ENCODE data around the gene ZYX. TPM values are rescaled to one million over a fixed set of nuclear protein-coding genes. Genes with fewer than 3 reads are reported as not detected.

The ZYX gene
- total RNA-seq, 6 donors from 2014 or later = 44.6 to 345 (median 222) TPM

DNA sequence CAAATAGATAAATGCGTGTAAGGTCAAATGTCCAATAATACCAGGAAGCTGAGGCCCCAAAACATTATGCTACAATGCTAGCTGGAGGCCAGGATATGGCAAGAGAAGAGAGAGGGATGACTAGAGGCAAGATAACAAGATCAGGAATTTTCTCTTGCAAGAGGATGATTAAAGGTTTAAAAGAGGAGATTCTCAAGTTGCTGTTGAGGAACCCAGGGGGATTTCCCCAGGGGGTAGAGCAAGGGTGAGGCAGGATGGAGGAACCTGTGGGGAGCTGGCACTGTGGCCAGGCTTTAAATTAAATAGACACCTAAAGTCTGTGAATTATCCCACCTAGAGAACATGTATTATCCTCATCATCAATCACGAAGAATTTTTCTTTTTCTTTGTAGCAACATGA lies 58.7 kb downstream of the ZYX start:
- DNase-seq (no peak), ATAC-seq (ENCODE audit: low FRiP score in 2 of 2) (no peak)
- H3K27ac ChIP-seq = no peak overlapping the region
- TF ChIP-seq EP300 (IDR thresholded peaks at IDR 0.05) = no peak
- TF ChIP-seq, protein P1, sequence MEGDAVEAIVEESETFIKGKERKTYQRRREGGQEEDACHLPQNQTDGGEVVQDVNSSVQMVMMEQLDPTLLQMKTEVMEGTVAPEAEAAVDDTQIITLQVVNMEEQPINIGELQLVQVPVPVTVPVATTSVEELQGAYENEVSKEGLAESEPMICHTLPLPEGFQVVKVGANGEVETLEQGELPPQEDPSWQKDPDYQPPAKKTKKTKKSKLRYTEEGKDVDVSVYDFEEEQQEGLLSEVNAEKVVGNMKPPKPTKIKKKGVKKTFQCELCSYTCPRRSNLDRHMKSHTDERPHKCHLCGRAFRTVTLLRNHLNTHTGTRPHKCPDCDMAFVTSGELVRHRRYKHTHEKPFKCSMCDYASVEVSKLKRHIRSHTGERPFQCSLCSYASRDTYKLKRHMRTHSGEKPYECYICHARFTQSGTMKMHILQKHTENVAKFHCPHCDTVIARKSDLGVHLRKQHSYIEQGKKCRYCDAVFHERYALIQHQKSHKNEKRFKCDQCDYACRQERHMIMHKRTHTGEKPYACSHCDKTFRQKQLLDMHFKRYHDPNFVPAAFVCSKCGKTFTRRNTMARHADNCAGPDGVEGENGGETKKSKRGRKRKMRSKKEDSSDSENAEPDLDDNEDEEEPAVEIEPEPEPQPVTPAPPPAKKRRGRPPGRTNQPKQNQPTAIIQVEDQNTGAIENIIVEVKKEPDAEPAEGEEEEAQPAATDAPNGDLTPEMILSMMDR (IDR thresholded peaks at IDR 0.05) = no peak
- no peak for TF ChIP-seq POLR2AphosphoS5 (IDR thresholded peaks at IDR 0.05)
- TF ChIP-seq POLR2A (IDR thresholded peaks at IDR 0.05) = no peak
- no peaks in the 10 kb centered on the region for H3K9me3 ChIP-seq
- no peak overlapping the region for H3K4me3 ChIP-seq
- WGBS, 2 donors = 83 to 89% methylated on average over 2 of the region's 2 CpGs
- H3K4me1 ChIP-seq = no peaks in the 10 kb centered on the region
- H3K27me3 ChIP-seq = no peaks in the 10 kb centered on the region
- H3K36me3 ChIP-seq = no peaks in the 10 kb centered on the region

Small RNAs within 50 kb of the gene (small RNA-seq; reads per million reads assigned to genes)
- 0.26 to 0.86 (median 0.45) reads per million in 4 donors for gene MIR6892

Other genes with a start within 250 kb of the ZYX start
- gene PIP, start 249.3 kb upstream of the ZYX start, total RNA-seq = 10 to 100 TPM in 1 of 6 donors, under 1 TPM in 1, not detected in 4; 0.77 to 23.0 TPM
- gene TAS2R39, start 197.9 kb upstream of the ZYX start, total RNA-seq = not detected
- not detected for gene TAS2R40, start 159.3 kb upstream of the ZYX start, total RNA-seq
- 100 to 1,000 TPM; 140 to 194 (median 158) TPM for gene GSTK1, start 117.9 kb upstream of the ZYX start, total RNA-seq
- 10 to 100 TPM; 13.6 to 52.7 (median 33.0) TPM for gene TMEM139, start 96.4 kb upstream of the ZYX start, total RNA-seq
- 10 to 100 TPM in 5 of 6 donors, 1 to 10 TPM in 1; 9.1 to 34.8 (median 24.3) TPM for gene CASP2, start 93.0 kb upstream of the ZYX start, total RNA-seq
- under 1 TPM in 1 of 6 donors, not detected in 5; 0.10 TPM for gene CLCN1, start 65.2 kb upstream of the ZYX start, total RNA-seq
- gene FAM131B, start 18.6 kb upstream of the ZYX start, total RNA-seq = 1 to 10 TPM in 1 of 6 donors, under 1 TPM in 4, not detected in 1; 0.59 to 5.7 (median 0.67) TPM
- 10 to 100 TPM in 4 of 6 donors, 1 to 10 TPM in 2; 5.3 to 18.9 (median 13.0) TPM for gene EPHA1, start 27.5 kb downstream of the ZYX start, total RNA-seq
- gene TAS2R60, start 62.1 kb downstream of the ZYX start, total RNA-seq = 1 to 10 TPM in 2 of 6 donors, under 1 TPM in 1, not detected in 3; 0.83 to 3.1 (median 1.2) TPM
- under 1 TPM in 2 of 6 donors, not detected in 4; 0.46 to 0.54 TPM for gene TAS2R41, start 96.5 kb downstream of the ZYX start, total RNA-seq
- 1 to 10 TPM in 1 of 6 donors, under 1 TPM in 3, not detected in 2; 0.20 to 4.2 (median 0.53) TPM for gene CTAGE15, start 190.5 kb downstream of the ZYX start, total RNA-seq
- 1 to 10 TPM; 2.3 to 7.9 (median 5.7) TPM for gene TCAF2, start 239.6 kb downstream of the ZYX start, total RNA-seq